Stimulated activated CD4-positive, alpha-beta T cell treated with anti-CD3 and anti-CD28 coated beads, TNF-alpha, amount 100 ng/mL, for 1 hour (primary cell): ENCODE results near the gene AFMID.
"Not testable (repeated sequence)": the region's sequence is repeated elsewhere in the genome, so short reads cannot be mapped to it uniquely, and the experiment has no call there.

ENCODE experiments used
- DNase-seq, 3 donors: peaks; one replicate each; pipeline ENCODE4 v3.0.0-alpha.2; 2020; ENCODE audit warnings: low read depth in 3 of 3, low spot score in 1 of 3

Gene AFMID

GRCh38 chr17:78154903-78155811, 32.0 kb upstream of the AFMID start:
- DNase-seq, result no peak

- DNase-seq, result no peak
Measured at GRCh38 chr17:78159575-78160158, 27.5 kb upstream of the AFMID start.

- DNase-seq, result no peak
Measured at GRCh38 chr17:78163881-78164747, 23.0 kb upstream of the AFMID start.

- DNase-seq, result no peak
Measured at GRCh38 chr17:78164748-78165607, 22.2 kb upstream of the AFMID start.

- DNase-seq, result no peak
Measured at GRCh38 chr17:78166416-78166815, 20.7 kb upstream of the AFMID start.

- peak; percentile 66 to 82 (median 72) for DNase-seq
Measured at GRCh38 chr17:78168242-78168902, 18.8 kb upstream of the AFMID start, which contains the start of gene SYNGR2. Gene SYNGR2, plus strand, starts transcription at chr17:78168581. Its CDS starts 36 bp downstream, at chr17:78168617.

GRCh38 chr17:78168903-78169793, 18.0 kb upstream of the AFMID start:
- peak; percentile 29 to 49 (median 32) for DNase-seq

- no peak for DNase-seq
Measured at GRCh38 chr17:78170692-78171590, 16.2 kb upstream of the AFMID start.

- DNase-seq, result not testable (repeated sequence)
Measured at GRCh38 chr17:78171591-78172248, 15.4 kb upstream of the AFMID start.

GRCh38 chr17:78172249-78173051, 14.7 kb upstream of the AFMID start:
- no peak for DNase-seq

GRCh38 chr17:78173097-78173715, 14.0 kb upstream of the AFMID start:
- DNase-seq, result no peak

- no peak for DNase-seq
Measured at GRCh38 chr17:78174346-78174869, 12.8 kb upstream of the AFMID start.

- DNase-seq, result no peak
Measured at GRCh38 chr17:78174870-78175642, 12.1 kb upstream of the AFMID start.

- DNase-seq, result no peak
Measured at GRCh38 chr17:78175643-78175981, 11.6 kb upstream of the AFMID start.

- peak; percentile 47 to 76 (median 65) for DNase-seq
Measured at GRCh38 chr17:78176548-78177025, 10.6 kb upstream of the AFMID start.
